ELF-1 (cell line): ENCODE data around the gene MEF2C.
"Not testable (repeated sequence)": the region's sequence is repeated elsewhere in the genome, so short reads cannot be mapped to it uniquely, and the experiment has no call there.

Experiments
- DNase-seq: peaks from one replicate; pipeline ENCODE4 v3.0.0-alpha.2; 2016; ENCODE audit warnings: low read depth, low spot score

The MEF2C gene

DNA sequence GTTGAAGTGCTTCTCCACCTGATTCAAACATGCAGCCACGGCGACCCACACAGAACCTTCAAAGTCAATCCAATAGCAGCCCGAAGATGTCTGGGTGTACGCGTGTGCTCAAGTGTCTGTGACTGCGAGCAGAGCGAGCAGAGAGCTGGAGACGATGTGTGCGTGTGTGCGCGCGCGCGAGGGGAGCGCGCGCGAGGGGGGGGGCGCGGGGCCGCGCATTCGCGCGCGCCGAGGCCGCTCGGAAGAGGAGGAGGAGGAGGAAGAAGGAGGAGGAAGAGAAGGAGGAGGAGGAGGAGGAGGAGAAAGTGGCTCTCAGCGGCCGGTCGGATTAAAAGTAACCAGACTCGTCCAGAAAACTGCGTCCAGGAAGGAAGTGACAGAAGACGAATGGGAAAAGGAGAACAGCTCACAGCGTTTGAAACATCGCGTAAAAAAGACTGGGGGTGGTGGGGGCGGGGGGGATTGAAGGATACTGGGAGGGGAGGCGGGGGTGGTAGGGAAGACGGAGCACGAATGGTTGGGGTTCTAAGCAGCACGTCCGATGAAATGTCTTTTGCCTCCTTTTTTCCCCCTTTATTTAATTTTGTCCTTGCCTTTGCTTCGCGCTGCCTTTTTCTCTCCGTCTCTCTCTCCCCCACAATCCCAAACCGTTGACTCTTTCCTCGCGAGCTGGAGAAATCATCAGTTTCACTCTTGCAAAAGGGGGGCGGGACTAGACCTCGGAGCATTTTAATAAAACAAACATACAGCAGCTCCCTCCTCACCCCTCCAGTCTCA is at the start of gene MEF2C:
Gene MEF2C (minus strand): TSS at position 126 of the 777 bp plus-strand sequence. CDS start 59,396 bp downstream, outside the sequence.
- DNase-seq = peak; percentile 79

DNA sequence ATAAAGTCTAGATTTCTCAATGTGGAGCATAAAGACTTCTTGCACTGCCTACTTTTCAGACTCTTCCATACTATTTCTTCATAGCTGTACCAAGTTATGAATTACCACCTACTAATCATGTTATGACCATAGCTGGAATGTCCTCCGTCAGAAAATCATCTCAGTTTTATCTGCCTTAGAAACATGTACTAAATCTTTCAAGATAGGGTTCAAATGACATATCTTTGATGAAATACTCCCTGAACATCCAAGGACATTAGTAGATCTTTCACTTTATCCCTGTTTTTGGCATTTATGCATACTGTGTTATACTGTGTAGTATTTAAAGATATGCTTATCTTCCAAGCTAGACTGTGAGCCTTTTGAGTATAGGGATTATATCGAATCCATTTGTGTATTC is 49.6 kb upstream of the MEF2C start:
- DNase-seq = no peak

DNA sequence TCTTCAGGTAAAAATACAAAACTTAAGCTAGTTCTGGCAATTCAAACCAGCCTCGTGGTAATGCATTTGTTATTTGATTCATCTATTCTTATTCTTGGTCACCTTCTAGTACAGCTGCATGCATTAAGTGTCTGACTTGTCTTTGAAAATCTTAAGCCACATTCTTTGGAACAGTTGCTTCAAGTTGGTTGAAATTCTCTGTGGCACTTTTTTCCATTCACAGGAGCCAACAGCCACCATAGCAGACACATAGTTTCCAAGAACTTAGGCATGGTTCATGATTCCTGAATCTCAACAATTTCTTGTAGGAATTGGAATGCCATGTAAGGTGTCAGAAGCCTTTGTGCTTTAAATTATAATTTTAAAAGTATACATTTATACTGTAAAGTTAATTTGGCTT is 47.4 kb upstream of the MEF2C start:
- DNase-seq = no peak

DNA sequence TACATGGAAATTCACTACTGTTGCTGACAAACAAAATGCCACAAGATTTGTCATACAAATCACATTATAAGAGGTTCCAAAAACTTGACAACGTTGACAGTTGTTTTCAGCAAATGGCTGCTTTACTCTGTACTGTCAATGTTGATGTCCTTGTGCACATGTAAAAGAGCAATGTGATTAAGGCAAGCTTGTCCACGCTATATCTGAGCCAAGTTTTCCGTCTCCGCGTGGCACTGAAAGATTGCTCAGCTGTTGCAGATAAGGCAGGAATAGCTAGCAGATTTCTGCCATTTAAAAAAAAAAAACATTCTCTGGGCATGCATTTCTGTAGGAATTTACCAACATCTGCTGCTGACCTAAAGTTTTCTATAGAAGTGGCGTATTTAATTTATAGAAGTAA is 46.4 kb upstream of the MEF2C start:
- DNase-seq = no peak

DNA sequence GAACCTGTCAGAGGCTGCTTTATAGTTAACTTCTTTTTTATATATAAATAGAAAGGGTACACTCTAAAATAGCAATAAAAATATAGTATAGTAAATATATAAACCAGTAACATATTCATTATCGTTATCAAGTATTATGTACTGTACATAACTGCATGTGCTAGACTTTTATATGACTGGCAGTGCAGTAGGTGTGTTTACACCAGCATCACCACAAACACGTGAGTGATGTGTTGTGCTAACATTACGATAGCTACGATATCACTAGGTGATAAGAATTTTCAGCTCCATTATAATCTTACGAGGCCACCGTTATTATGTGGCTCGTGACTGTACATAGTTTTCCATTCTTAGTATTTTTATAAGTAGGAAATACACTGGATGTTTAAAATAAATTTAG is 43.8 kb upstream of the MEF2C start:
- no peak for DNase-seq

DNA sequence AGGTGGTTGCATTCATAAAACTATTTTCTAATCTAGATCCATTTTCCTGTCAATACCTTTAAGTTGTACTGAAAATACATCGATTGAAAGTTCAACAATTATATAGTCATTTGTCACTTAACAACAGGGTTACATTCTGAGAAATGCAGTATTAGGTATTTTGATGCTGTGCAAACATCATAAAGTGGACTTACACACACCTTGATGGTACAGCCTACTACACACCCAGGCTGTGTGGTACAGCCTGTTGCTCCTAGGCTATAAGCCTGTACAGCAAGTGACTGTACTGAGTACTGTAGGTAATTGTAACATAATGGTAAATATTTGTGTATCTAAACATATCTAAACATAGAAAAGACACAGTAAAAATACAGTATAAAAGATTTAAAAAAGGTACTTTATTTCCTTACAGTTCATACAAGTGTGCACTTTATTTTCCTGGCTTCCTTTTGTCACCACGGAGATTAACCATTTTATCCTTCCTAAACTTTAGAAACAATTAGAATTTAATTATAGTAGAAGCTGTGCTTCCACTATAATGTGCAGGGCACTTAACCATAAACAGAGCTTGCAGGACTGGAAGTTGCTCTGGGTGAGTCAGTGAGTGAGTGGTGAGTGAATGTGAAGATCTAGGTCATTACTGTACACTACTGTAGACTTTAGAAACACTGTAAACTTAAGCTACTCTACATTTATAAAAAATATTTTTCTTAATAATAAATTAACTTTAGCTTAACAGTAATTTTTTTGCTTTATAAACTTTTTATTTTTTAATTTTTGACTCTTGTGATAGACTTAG is 42.9 kb upstream of the MEF2C start:
- no peak for DNase-seq

DNA sequence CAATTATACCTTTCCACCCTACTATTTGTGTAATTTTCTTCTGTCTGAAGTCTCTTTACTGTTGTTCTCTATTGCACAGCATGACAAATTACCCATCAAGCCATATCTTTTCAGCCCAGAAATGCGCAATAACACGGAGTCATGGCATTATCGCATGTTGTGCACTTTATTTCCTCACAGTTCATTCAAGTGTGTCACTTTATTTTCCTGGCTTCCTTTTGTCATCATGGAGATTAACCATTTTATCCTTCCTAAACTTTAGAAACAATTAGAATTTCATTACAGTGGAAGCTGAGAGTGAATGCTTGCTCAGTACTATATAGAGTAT is 41.3 kb upstream of the MEF2C start:
- no peak for DNase-seq

DNA sequence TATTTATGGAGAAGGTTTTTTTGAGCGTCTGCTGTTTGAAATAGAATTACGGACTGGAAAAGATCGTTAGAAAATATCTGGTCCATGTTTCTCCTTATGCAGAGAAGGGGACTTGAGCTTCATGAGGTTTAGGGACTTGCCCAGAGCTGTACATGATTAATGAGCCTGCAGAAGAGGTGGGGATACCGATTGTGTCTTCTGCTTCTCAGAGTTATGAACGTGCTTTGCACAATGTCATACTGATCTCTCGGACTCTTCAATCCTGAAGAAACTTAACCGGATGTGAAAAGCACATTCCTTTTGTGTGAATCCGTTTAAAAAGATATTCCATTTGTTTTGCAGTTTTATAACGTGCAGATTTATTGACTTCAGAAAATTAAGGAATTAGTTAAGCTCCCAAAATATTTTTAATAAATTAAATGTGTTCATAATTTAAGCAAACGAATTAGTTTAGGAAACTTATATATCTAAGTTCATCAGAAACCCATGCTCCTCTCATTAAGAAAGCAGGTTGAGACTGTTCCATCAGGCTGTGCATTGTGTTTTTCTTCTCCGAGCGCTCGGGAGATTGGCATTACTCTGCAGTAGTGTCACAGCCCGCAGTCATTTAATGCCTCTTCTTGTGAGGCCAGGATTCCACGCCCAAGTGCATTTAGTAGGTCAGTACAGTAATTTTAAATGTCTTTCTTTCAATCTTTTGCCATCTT is 40.8 kb upstream of the MEF2C start:
- no peak for DNase-seq

DNA sequence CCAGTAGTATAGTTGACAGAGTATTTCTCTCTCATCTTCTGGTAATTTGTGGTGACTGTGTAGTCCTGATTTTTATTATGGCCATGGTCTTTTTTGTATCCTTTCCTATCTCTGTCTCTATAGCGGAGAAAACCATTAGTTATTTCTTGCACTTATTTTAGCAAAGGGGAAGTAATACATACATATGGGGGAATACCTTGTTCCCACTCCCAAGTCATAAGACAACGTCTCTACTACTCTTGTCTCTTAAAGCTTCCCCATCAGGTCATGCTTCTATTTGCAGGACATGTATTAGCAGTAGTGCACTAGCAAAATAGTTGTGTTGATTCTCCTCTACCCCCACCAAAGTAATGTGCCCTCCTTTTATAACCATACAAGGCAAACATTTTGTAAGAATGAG is 29.8 kb upstream of the MEF2C start:
- DNase-seq = not testable (repeated sequence)

DNA sequence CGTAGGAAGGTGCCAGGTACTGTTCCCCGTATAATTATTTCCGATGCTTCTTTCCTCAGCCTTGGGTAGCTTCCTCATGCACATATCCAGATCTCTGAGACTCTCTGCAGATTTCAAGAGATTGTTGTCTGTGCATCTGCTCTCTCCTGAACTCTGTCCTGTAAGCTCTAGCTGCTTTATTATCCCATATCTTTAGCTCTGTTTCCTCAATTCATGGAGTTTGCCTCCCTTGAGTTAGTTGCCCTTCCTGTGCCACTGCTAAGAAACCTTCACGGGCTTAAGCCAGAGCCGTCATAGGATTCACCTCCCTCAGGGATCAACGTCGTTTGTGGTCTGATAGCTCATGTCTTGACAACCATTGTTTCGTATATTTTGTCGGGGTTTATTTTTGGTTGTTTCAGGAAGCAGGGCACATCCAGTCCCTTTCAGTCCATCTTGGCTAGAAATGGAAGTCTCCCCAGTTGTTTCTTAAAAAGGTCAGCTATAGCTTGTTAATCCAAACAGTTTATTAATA is 28.1 kb upstream of the MEF2C start:
- not testable (repeated sequence) for DNase-seq

DNA sequence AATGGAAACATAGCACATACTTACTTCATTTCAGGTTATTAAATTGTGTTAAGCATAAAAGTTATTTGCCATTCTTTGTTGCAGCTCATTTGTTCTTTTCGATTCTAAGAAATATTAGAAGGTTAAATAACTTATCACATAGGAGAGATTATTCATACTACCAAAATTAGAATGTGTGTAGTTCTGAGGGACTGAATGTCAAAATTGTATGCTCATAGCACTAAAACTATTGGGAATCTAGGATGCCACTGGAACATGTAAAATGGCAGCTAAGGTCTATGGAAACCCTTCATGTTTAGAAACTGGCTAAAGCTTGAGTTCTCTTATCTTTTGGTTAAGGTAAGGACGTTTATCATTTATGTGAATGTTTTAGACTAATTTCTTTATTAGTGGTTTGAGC is 21.5 kb upstream of the MEF2C start:
- not testable (repeated sequence) for DNase-seq

DNA sequence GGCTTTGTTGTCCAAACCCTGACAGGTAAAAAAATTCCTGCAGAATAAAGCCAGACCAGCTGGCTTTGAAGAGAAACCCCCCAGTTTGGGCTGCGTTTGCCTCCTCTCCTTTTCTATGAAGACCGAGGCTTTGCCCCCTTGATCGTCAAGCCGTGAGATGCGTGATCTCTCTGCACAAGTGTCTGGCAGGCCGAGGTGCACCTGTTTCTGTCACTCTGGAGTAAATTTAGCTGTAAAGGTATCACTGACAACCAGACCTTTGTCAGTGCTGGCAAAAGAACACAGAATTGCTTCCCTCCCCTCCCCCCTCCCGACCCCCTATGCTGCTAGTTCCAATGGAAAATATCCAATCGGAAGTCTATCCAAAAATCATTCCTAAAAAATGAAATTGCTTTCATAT is 21.0 kb upstream of the MEF2C start:
- not testable (repeated sequence) for DNase-seq

DNA sequence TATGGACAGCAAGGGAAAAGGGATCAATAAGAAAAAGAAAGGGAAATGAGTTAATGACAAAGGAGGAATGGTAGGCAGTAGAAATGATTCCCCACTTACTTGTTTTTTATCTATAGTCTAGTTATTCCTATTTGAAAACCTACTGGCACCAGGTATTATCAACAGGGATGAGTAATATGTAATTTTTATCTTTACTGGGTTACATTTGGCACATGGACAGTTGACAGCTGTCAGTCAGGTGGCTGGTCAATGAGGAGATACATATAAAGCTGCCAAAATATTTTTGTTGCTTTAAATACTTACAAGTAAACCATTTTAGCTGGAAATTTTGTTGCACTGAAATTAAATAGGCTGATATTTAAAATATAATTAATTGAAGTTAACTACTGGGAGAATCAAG is 18.1 kb upstream of the MEF2C start:
- DNase-seq = not testable (repeated sequence)

DNA sequence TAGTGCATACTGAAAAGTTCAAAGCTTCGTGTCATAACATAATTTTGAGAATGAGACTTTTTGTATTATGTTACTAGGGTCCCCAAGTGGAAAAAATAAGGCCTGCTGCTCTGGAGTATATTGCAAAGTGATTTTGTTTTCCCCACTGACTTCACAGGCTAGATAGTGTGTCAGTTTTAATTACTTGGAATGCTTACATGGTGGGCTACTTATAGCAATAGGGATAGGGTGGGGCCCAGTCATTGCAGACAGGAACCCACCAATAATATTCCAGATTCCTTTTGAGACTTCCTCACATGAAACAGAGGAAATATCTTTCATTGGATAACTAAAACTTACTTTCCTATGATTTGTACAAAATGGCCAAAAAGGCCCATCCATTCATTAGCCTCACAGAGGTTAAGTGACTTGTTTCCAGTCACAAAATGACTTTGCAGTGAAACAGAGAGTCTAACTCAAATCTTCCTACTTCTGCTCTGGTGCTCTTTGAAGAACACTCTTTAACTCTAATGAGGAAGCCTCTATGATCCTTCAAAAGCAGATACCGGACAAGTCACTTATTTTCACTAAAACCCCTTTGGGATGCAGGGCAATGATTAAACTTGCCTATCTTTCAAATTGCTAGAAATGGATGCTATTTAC is 16.2 kb upstream of the MEF2C start:
- no peak for DNase-seq

DNA sequence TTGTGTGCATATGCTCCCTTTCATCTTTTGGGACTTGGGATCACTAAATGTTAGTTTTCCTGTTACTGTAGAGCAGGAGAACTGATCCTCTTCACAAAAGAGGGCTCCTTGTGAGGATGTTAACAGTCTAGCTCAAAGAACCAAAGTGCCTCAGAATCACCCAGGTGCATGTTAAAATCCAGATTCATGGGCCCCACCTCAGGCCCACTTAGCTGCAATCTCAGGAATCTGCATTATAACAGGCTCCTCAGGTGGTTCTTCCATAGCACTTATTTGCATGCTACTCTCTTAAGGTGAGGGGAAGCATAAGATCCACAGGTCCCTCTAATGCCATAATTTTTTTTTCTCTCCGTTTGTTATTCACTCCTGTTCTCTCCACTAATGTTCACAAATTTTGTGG is 14.8 kb upstream of the MEF2C start:
- no peak for DNase-seq

DNA sequence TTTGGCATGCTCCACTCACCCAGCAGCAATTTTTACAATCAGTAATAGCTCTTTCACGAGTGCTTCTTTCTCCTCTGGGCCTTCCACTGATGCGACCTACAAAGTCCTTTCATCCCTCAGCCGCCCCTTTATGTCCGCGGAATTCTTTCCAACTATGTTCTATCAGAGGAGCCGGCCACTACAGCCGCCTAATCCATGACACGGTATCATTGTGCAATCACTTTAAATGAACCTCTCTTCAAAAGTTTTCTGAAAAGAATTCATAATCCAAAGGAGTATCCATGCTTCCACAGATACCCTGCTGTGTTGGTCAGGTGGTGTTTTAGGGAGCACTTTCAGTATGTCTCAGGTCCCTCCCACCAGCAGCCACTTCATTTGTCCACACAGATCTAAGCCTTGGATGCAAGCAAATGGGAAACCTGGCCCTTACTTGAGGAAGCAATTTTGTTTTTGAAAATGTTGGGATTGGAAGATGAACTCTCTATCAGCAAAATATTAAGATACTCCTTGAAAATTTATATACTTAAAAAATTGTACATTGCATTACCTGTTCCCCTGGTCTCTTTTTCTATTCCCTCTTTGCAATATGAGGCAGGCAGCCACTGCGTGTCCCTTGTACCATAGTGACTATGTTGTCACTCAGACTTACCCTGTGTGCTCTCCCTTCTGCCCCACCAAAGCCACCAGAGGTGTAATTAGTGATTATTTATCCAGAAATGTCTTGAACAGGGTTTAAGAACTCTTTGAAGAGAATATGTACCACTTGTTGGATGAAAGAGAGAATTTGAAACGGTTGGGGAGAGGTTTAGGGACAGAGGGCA is 12.9 kb upstream of the MEF2C start:
- DNase-seq = no peak

DNA sequence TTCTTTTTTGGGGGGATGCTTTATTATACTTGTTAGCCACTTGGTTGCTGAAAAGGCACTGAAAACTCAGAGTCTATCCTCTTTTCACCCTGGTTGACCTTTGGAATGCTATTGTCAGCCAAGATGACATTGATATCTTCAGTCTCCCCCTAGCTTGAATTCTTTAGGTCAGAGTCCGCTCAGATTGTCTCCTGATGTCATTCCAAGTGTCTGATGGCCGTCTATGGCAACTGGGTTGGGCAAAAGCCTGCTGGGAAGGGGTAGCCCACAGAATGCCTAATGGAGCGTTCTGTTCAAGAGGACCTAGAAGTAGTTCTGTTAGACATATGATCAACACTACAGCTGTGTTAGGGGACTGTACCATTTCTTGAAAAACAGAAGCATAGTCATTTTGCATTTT is 9.7 kb upstream of the MEF2C start:
- no peak for DNase-seq

DNA sequence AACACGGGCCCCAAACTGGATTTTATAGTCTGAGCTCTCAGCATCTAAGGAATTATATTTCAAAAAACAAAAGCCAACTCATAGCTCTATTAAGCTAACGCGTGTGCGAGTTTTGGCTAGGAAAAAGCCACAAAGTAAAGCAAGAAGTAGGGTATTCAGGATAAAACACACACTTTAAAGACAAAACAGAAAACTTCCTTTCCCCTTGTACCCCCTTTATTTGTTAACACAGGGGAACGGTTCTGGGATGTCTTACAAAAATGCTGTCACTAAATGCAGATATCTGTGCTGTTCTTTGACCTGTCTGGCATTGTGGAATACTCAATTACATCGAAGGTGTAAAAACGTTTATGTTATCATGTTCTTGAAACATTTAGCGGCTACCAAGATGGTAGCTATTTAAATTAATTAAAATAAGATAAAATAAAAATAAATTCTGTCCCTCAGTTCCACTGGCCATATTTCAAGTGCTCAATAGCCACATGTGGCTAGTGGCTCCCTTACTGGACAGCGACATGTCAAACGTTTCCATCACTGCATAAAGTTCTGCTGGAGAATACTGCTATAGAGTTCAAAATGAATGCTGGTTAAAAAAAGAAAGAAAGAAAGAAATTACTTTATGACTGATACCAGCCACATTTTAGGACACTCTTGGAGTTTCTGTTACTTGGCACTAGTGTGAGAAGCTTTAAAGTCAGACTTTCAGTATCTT is 7.2 kb upstream of the MEF2C start:
- DNase-seq = no peak

DNA sequence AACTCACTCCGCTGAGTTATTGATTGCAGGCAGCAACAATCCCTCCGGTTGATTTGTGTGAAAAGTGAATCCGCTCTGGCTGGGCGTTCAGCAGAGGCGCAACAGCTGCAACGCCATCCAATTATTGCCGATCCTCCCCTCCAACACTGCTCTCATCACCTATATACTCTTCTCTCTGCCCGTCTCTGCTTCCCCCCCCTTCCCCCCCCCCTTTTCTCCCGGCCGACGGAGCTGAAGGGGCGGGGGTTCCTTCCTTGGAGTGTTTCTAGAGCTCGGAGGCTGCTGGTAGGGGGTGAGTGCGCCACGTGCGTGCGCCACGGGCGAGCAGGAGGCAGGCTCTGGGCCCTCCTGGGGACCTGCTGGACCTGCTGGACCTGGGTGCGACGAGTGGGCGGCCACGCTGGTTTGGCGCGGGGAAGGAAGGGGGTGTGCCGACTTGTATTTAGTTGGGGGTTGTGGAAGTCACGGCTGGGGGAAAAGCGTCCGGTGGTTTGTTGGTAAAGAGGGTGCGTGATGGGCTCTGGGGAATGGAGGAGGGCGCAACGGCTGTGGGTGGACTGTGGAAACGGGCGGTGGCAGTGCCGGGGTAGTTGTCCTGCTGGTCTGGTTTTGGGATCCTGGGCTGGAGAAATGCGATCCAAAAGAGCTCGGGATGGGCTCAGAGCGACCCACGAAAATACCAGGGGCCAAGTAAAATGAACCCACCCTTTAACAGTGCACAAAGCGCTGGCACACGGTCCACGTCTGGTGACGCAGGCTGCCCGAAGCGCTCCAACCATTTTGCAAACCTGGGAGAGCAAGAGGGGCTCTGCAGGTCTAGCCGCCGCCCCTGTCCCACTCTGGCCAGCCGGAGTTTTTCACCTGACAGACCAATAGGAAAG is 6.4 kb upstream of the MEF2C start:
- DNase-seq = peak; percentile 36
